ENCODE measurements around the gene TNFAIP8. TPM values are rescaled to one million over a fixed set of nuclear protein-coding genes. Genes with fewer than 3 reads are reported as not detected.
A peak's percentile ranks its signal among the peaks of the same experiment; 100 is the strongest.

TNFAIP8 gene
- total and polyA plus RNA-seq, 9 of the 15 experiments (the other 6 are each of a cell fraction or from before 2014, with no cell fraction given): 29.9 to 52.2 (median 44.8) TPM

GRCh38 chr5:119417891-119418605 lies 62.2 kb downstream of the TNFAIP8 start (continued):
- TF ChIP-seq GTF3C2 (IDR thresholded peaks at IDR 0.05; ENCODE audit: borderline replicate concordance, extremely low read depth, insufficient read length) (no peak), SAP30 (IDR thresholded peaks at IDR 0.05; ENCODE audit: borderline replicate concordance, insufficient read depth, low read depth, low read length, poor library complexity, severe bottlenecking) (no peak), HOXB6 (CRISPR knock-in tag; IDR thresholded peaks at IDR 0.05; ENCODE audit: borderline replicate concordance) (no peak), TFAP4 (CRISPR knock-in tag; IDR thresholded peaks at IDR 0.05; ENCODE audit: borderline replicate concordance) (no peak), ZKSCAN3 (CRISPR knock-in tag; IDR thresholded peaks at IDR 0.05) (no peak), SMAD4 (CRISPR knock-in tag; conservative IDR thresholded peaks at IDR 0.05) (no peak), AFF4 (CRISPR knock-in tag; IDR thresholded peaks at IDR 0.05) (no peak), NBN (IDR thresholded peaks at IDR 0.05; ENCODE audit: low read depth) (no peak), PYGO2 (tag; IDR thresholded peaks at IDR 0.05) (no peak), ZFP91 (CRISPR knock-in tag; IDR thresholded peaks at IDR 0.05) (no peak), ZNF561 (CRISPR knock-in tag; conservative IDR thresholded peaks at IDR 0.05) (no peak), ILK (tag; IDR thresholded peaks at IDR 0.05; ENCODE audit: borderline replicate concordance, low read depth) (no peak), ZNF583 (CRISPR knock-in tag; IDR thresholded peaks at IDR 0.05) (no peak), IRF1 (CRISPR knock-in tag; IDR thresholded peaks at IDR 0.05; ENCODE audit: borderline replicate concordance) (no peak), FIP1L1 (IDR thresholded peaks at IDR 0.05; ENCODE audit: low read depth, low read length, poor library complexity, severe bottlenecking) (no peak), RB1 (IDR thresholded peaks at IDR 0.05; ENCODE audit: low read depth) (peak; percentile 25; the same call in 1 of the 2 replicates)
